Loucy (cell line): ENCODE measurements around the gene RAI1.
"Not testable (repeated sequence)": the region's sequence is repeated elsewhere in the genome, so short reads cannot be mapped to it uniquely, and the experiment has no call there.

Experiments
- H2AFZ ChIP-seq: fragments of 200-600 bp; sonication (generic); 2 replicates; pipeline ENCODE4 v1.6.0; 2016; ENCODE audit warnings: antibody characterized with exemption, mild to moderate bottlenecking, low read length, moderate library complexity
- H3F3A ChIP-seq: fragments of 200-600 bp; 2 replicates; pipeline ENCODE4 v1.6.0; 2016; ENCODE audit warnings: antibody characterized with exemption, low read depth, mild to moderate bottlenecking
- H3K27me3 ChIP-seq: fragments of 200-600 bp; sonication (generic); 2 replicates; pipeline ENCODE4 v1.6.1; 2014; ENCODE audit warnings: low read length, mild to moderate bottlenecking; ENCODE audit not compliant: insufficient read depth, poor library complexity, severe bottlenecking
- H3K36me3 ChIP-seq: fragments of 200-600 bp; sonication (generic); 2 replicates; pipeline ENCODE4 v1.6.1; 2016; ENCODE audit warnings: low read length; ENCODE audit not compliant: insufficient read depth
- H3K4me1 ChIP-seq: fragments of 200-600 bp; sonication (generic); 2 replicates; pipeline ENCODE4 v1.5.1; 2014; ENCODE audit warnings: low read length, mild to moderate bottlenecking; ENCODE audit not compliant: insufficient read depth, poor library complexity, severe bottlenecking
- H3K4me2 ChIP-seq: fragments of 200-600 bp; sonication (generic); 2 replicates; pipeline ENCODE4 v1.6.0; 2014; ENCODE audit warnings: antibody characterized with exemption, low read length, low read depth, mild to moderate bottlenecking; ENCODE audit not compliant: poor library complexity, severe bottlenecking
- H3K4me3 ChIP-seq: fragments of 200-600 bp; sonication (generic); 2 replicates; pipeline ENCODE4 v1.5.1; 2014; ENCODE audit warnings: low read length, mild to moderate bottlenecking, mixed read lengths; ENCODE audit not compliant: poor library complexity, severe bottlenecking
- H3K79me2 ChIP-seq: fragments of 200-600 bp; sonication (generic); 2 replicates; pipeline ENCODE4 v1.6.1; 2014; ENCODE audit warnings: low read length; ENCODE audit not compliant: insufficient read depth
- H3K9ac ChIP-seq: fragments of 200-600 bp; sonication (generic); 2 replicates; pipeline ENCODE4 v1.6.0; 2014; ENCODE audit warnings: mild to moderate bottlenecking, low read depth, low read length, moderate library complexity; ENCODE audit not compliant: poor library complexity, severe bottlenecking
- H3K9me2 ChIP-seq: fragments of 200-600 bp; sonication (generic); replicated peaks from 2 replicates; pipeline ENCODE4 v1.6.1; 2016; ENCODE audit warnings: low read depth, low read length, mixed read lengths
- H3K9me3 ChIP-seq: fragments of 200-600 bp; sonication (generic); 2 replicates; pipeline ENCODE4 v1.6.1; 2014; ENCODE audit warnings: mild to moderate bottlenecking, antibody characterized with exemption, low read length, low read depth; ENCODE audit not compliant: insufficient read depth
- H4K20me1 ChIP-seq: fragments of 200-600 bp; sonication (generic); 2 replicates; pipeline ENCODE4 v1.6.0; 2014; ENCODE audit warnings: antibody characterized with exemption, low read length, mild to moderate bottlenecking; ENCODE audit not compliant: insufficient read depth, poor library complexity, severe bottlenecking
- EZH2phosphoT487 ChIP-seq: fragments of 200-600 bp; IDR thresholded peaks from 2 replicates; pipeline ENCODE4 v1.6.1; 2018; ENCODE audit warnings: antibody characterized with exemption, mild to moderate bottlenecking, moderate library complexity, borderline replicate concordance
- TF ChIP-seq, protein P1 (sequence below): fragments of 200-600 bp; sonication (generic); conservative IDR thresholded peaks from 2 replicates; pipeline ENCODE4 v1.5.1; 2014; ENCODE audit warnings: mild to moderate bottlenecking, antibody characterized with exemption, low read length

The RAI1 gene

GRCh38 chr17:17807440-17807839, 126.2 kb downstream of the RAI1 start:
- Histone ChIP-seq H2AFZ (no peak overlapping the region), H3F3A (peaks cover 4% of the 10 kb centered on the region; the same call in 1 of the 2 replicates), H3K4me3 (no peak overlapping the region), H3K9me3 (no peaks in the 10 kb centered on the region), H3K4me2 (no peak overlapping the region), H3K79me2 (no peaks in the 10 kb centered on the region), H3K9ac (no peak overlapping the region), H3K9me2 (no peaks in the 10 kb centered on the region), H4K20me1 (peaks cover 8% of the 10 kb centered on the region), H3K4me1 (no peaks in the 10 kb centered on the region), H3K36me3 (peaks cover 42% of the 10 kb centered on the region; the same call in 1 of the 2 replicates), H3K27me3 (no peaks in the 10 kb centered on the region)
- TF ChIP-seq, protein P1, sequence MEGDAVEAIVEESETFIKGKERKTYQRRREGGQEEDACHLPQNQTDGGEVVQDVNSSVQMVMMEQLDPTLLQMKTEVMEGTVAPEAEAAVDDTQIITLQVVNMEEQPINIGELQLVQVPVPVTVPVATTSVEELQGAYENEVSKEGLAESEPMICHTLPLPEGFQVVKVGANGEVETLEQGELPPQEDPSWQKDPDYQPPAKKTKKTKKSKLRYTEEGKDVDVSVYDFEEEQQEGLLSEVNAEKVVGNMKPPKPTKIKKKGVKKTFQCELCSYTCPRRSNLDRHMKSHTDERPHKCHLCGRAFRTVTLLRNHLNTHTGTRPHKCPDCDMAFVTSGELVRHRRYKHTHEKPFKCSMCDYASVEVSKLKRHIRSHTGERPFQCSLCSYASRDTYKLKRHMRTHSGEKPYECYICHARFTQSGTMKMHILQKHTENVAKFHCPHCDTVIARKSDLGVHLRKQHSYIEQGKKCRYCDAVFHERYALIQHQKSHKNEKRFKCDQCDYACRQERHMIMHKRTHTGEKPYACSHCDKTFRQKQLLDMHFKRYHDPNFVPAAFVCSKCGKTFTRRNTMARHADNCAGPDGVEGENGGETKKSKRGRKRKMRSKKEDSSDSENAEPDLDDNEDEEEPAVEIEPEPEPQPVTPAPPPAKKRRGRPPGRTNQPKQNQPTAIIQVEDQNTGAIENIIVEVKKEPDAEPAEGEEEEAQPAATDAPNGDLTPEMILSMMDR: no peak
- TF ChIP-seq EZH2phosphoT487: no peak

DNA sequence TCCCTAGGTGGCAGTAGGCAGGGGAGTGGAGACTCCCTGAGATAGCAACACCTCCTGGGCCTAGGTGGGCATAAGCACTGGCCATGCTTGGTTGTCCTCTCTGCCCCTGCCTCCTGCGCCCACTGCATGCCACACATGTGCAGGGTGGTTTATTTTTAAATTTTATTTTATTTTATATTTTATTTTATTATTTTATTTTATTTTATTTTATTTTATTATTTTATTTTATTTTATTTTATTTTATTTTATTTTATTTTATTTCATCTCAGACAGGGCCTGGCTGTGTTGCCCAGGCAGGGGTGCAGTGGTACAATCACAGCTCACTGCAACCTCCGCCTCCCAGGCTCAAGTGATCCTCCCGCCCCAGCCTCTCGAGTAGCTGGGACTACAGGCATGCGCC, 126.9 kb downstream of the RAI1 start:
- not testable (repeated sequence) for H3K4me2 ChIP-seq
- peaks cover 38% of the 10 kb centered on the region; the same call in 1 of the 2 replicates for H3K36me3 ChIP-seq

GRCh38 chr17:17808706-17809432, 127.6 kb downstream of the RAI1 start:
- Histone ChIP-seq H3K27me3 (no peaks in the 10 kb centered on the region), H3K4me1 (no peaks in the 10 kb centered on the region), H3K9me3 (no peaks in the 10 kb centered on the region), H2AFZ (no peak overlapping the region), H3K79me2 (no peaks in the 10 kb centered on the region), H4K20me1 (peaks cover 8% of the 10 kb centered on the region), H3K36me3 (peaks cover 31% of the 10 kb centered on the region; the same call in 1 of the 2 replicates), H3K9me2 (no peaks in the 10 kb centered on the region), H3K9ac (no peak overlapping the region), H3K4me2 (no peak overlapping the region), H3K4me3 (no peak overlapping the region), H3F3A (peaks cover 4% of the 10 kb centered on the region; the same call in 1 of the 2 replicates)
- TF ChIP-seq, protein P1: no peak
- TF ChIP-seq EZH2phosphoT487: no peak

More for the DNA sequence above, 126.9 kb downstream of the RAI1 start:
- H3K27me3 ChIP-seq, H3K4me1 ChIP-seq, H3K9ac ChIP-seq, H3K9me2 ChIP-seq, H2AFZ ChIP-seq, H3F3A ChIP-seq, H3K79me2 ChIP-seq, H3K9me3 ChIP-seq, H3K4me3 ChIP-seq, H4K20me1 ChIP-seq: not testable (repeated sequence)
